ENCODE results near the gene MARVELD1.

GRCh38 chr10:97713826-97714400 is 383 bp downstream of the MARVELD1 start:
- TF ChIP-seq EZH2 (conservative IDR thresholded peaks at IDR 0.05; ENCODE audit: low read depth, low read length) (no peak), ARNTL (CRISPR knock-in tag; IDR thresholded peaks at IDR 0.05) (no peak), NFE2L2 (IDR thresholded peaks at IDR 0.05; ENCODE audit: low read length) (no peak), ZNF550 (CRISPR knock-in tag; IDR thresholded peaks at IDR 0.05; ENCODE audit: borderline replicate concordance) (no peak), GABPB1 (CRISPR knock-in tag; IDR thresholded peaks at IDR 0.05) (no peak), RXRA (CRISPR knock-in tag; IDR thresholded peaks at IDR 0.05) (no peak), JUNB (CRISPR knock-in tag; IDR thresholded peaks at IDR 0.05; ENCODE audit: borderline replicate concordance) (no peak), ZBTB21 (CRISPR knock-in tag; IDR thresholded peaks at IDR 0.05) (no peak), JUN (CRISPR knock-in tag; IDR thresholded peaks at IDR 0.05) (no peak), ETS1 (CRISPR knock-in tag; IDR thresholded peaks at IDR 0.05) (no peak), ZNF781 (CRISPR knock-in tag; IDR thresholded peaks at IDR 0.05; ENCODE audit: borderline replicate concordance, not compliant biosample characterization) (no peak)

Measured in HepG2 (cell line).